ENCODE results near the gene HMGN4. TPM values are rescaled to one million over a fixed set of nuclear protein-coding genes. Genes with fewer than 3 reads are reported as not detected.

Gene HMGN4
- total and polyA plus RNA-seq, 2 of the 8 experiments (the other 6 are each of a cell fraction or from before 2014, with no cell fraction given) = 23.4 to 66.4 TPM

DNA sequence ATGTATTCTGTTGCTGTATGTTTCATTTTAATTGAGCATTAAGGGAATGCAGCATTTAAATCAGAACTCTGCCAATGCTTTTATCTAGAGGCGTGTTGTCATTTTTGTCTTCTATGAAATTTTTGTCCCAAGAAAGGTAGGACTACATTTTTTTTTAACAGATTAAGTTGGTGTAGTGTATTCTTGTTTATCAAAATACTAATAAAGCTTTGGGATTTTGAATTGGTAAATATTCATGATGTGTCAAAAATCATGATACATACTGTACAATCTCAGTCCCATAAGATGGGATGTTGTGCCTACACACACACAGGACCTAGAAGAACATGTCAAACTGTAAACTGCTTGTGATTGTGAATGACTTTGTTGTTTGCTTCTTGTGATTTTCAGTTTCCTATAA is 11.2 kb upstream of the HMGN4 start:
- no peak overlapping the region for H2BK12ac ChIP-seq (ENCODE audit: low read depth, low read length)
- CTCF ChIA-PET (ENCODE audit: partially characterized antibody) = interaction anchor here (0.7 to 1.0 kb wide), 2 partner anchors 9 to 197 kb away, joined by 3 read pairs; no protein-coding TSS in a partner anchor

More for the DNA sequence above, 11.2 kb upstream of the HMGN4 start:
- no peak overlapping the region for H4K91ac ChIP-seq (replicated peaks; ENCODE audit: insufficient read length, low read length)
- no peak overlapping the region for H3K27ac ChIP-seq (ENCODE audit: low read depth, low read length)
- no peaks in the 10 kb centered on the region for H4K20me1 ChIP-seq (replicated peaks in 1 of 2; ENCODE audit: control insufficient read depth in 1 of 2, insufficient read depth in 2 of 2, low read length in 2 of 2)
- TF ChIP-seq ATF2 (IDR thresholded peaks at IDR 0.05; ENCODE audit: low read length) = no peak
- no peaks in the 10 kb centered on the region for H3K9me3 ChIP-seq (ENCODE audit: insufficient read depth in 2 of 2, low read depth in 1 of 2, low read length in 1 of 2)
- no peak overlapping the region for H2BK5ac ChIP-seq (ENCODE audit: low read depth, low read length)
- H2BK15ac ChIP-seq (ENCODE audit: low read length) = no peak overlapping the region
- no peak overlapping the region for H2BK120ac ChIP-seq (replicated peaks; ENCODE audit: low read depth, low read length)
- no peak overlapping the region for H3K14ac ChIP-seq (ENCODE audit: insufficient read length)
- DNase-seq (ENCODE audit: low read depth in 1 of 2, low spot score in 2 of 2) (no peak), FAIRE-seq (no peak)
- no peak overlapping the region for H3K9ac ChIP-seq (replicated peaks in 1 of 4; ENCODE audit: extremely low read depth in 1 of 4, low read depth in 3 of 4, low read length in 3 of 4)
- H3K23me2 ChIP-seq (ENCODE audit: low read depth, low read length) = no peaks in the 10 kb centered on the region
- H3K4me2 ChIP-seq (ENCODE audit: insufficient read depth in 1 of 2, low read depth in 2 of 2, low read length in 2 of 2) = no peak overlapping the region
- no peaks in the 10 kb centered on the region for H3K79me1 ChIP-seq (ENCODE audit: low read depth, low read length)
- no peak overlapping the region for H4K5ac ChIP-seq (ENCODE audit: insufficient read length, low read depth, low read length)
- H2AFZ ChIP-seq (ENCODE audit: low read length) = no peak overlapping the region
- H2AK5ac ChIP-seq (ENCODE audit: low read depth, low read length) = no peak overlapping the region
- H3K36me3 ChIP-seq (ENCODE audit: control insufficient read depth in 2 of 4, insufficient read depth in 4 of 4, low read length in 3 of 4) = no peaks in the 10 kb centered on the region
- H4K8ac ChIP-seq (ENCODE audit: extremely low read depth, insufficient read depth, low read length) = no peak overlapping the region
- H3K27me3 ChIP-seq (replicated peaks in 1 of 4; ENCODE audit: control insufficient read depth in 3 of 4, extremely low read depth in 1 of 4, insufficient read depth in 3 of 4, low read length in 3 of 4) = no peaks in the 10 kb centered on the region
- no peak overlapping the region for H3K4me3 ChIP-seq (ENCODE audit: extremely low read depth in 1 of 4, insufficient read depth in 2 of 4, low read depth in 3 of 4, low read length in 4 of 4)
- no peak overlapping the region for H2BK20ac ChIP-seq (ENCODE audit: low read length)
- H3K4me1 ChIP-seq (replicated peaks in 1 of 4; ENCODE audit: control insufficient read depth in 3 of 4, insufficient read depth in 4 of 4, low read length in 3 of 4) = peaks cover 0 to 16% (median 8%) of the 10 kb centered on the region in 4 experiments; a peak in 5 of 7 replicates
- no peak overlapping the region for H3K18ac ChIP-seq (ENCODE audit: extremely low read depth, low read length)
- no peak overlapping the region for H3K23ac ChIP-seq (ENCODE audit: insufficient read length)
- POLR2A ChIA-PET (ENCODE audit: partially characterized antibody) = interaction anchor here (0.6 to 2.2 kb wide), 2 partner anchors 10 to 124 kb away, joined by 3 to 7 read pairs; partner anchors contain the start of gene HMGN4
- peaks cover 0 to 9% of the 10 kb centered on the region in 2 experiments; a peak in 2 of 4 replicates for H3K79me2 ChIP-seq (ENCODE audit: control insufficient read depth in 1 of 2, insufficient read depth in 2 of 2, low read length in 2 of 2)
- no peak overlapping the region for H3K4ac ChIP-seq (replicated peaks; ENCODE audit: insufficient read length, low read depth, low read length)
- no peak overlapping the region for H3K56ac ChIP-seq (replicated peaks; ENCODE audit: insufficient read length, low read depth, low read length)
- WGBS, 2 experiments (ENCODE audit: extremely low coverage in 1 of 2, insufficient coverage in 1 of 2, insufficient read length in 1 of 2, insufficient replicate concordance in 2 of 2, low coverage in 1 of 2, low lambda C conversion rate in 2 of 2, missing lambda C conversion rate in 1 of 2) = 88% methylated on average over 1 of the region's 1 CpG; no CpG with 5 or more reads in 1 of the 2 experiments
